ENCODE measurements around the gene TPST1.
"Not testable (repeated sequence)": the region's sequence is repeated elsewhere in the genome, so short reads cannot be mapped to it uniquely, and the experiment has no call there.

TPST1 gene

GRCh38 chr7:66399566-66399965 is 194.4 kb downstream of the TPST1 start:
- no peak for FAIRE-seq
- no peak for DNase-seq (ENCODE audit: insufficient read length, low spot score)
- TF ChIP-seq, protein P1, sequence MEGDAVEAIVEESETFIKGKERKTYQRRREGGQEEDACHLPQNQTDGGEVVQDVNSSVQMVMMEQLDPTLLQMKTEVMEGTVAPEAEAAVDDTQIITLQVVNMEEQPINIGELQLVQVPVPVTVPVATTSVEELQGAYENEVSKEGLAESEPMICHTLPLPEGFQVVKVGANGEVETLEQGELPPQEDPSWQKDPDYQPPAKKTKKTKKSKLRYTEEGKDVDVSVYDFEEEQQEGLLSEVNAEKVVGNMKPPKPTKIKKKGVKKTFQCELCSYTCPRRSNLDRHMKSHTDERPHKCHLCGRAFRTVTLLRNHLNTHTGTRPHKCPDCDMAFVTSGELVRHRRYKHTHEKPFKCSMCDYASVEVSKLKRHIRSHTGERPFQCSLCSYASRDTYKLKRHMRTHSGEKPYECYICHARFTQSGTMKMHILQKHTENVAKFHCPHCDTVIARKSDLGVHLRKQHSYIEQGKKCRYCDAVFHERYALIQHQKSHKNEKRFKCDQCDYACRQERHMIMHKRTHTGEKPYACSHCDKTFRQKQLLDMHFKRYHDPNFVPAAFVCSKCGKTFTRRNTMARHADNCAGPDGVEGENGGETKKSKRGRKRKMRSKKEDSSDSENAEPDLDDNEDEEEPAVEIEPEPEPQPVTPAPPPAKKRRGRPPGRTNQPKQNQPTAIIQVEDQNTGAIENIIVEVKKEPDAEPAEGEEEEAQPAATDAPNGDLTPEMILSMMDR (IDR thresholded peaks at IDR 0.05; ENCODE audit: insufficient read depth, missing control alignments), result no peak

DNA sequence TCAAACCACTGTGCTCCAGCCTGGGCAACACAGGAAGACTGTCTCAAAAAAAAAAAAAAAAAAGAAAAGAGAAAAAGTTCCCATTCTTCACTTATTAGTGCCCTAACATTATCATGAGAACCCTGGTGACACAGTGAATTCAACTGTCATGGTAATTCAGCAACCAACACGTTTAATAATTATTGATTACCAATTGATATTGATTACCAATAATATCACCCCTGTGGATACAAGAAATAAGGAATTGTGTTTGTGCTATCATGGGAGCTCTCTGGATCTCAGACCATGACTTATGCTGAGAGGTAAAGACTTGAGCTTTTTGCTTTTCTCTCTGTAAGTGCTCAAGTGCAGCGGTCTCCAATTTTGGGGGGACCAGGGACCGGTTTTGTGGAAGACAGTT is 195.3 kb downstream of the TPST1 start:
- TF ChIP-seq, protein P1 (IDR thresholded peaks at IDR 0.05; ENCODE audit: insufficient read depth, missing control alignments), result no peak
- DNase-seq (ENCODE audit: insufficient read length, low spot score) (no peak), FAIRE-seq (no peak)

DNA sequence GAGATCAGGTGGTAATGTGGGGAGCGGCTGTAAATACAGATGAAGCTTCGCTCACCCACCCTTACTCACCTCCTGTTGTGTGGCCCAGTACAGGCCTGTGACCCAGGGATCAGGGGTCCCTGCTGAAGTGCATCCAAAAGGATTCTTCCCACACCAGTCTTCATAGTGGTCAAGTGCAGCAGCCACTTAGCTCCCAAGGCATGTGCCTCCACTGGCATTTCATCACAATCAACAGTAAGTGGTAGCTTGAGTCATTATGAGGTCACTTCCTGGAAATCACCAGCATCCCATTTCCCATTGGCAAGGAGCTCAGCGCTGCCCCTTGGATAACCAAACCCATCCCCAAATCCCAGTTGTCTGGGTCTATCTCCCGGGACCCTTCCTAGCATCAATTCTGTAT is 196.0 kb downstream of the TPST1 start:
- FAIRE-seq; DNase-seq (ENCODE audit: insufficient read length, low spot score): not testable (repeated sequence)

GRCh38 chr7:66401932-66402331 is 196.8 kb downstream of the TPST1 start:
- FAIRE-seq; DNase-seq (ENCODE audit: insufficient read length, low spot score): not testable (repeated sequence)

GRCh38 chr7:66403564-66403963 is 198.4 kb downstream of the TPST1 start:
- FAIRE-seq, result no peak
- DNase-seq (ENCODE audit: insufficient read length, low spot score), result no peak
- TF ChIP-seq, protein P1 (IDR thresholded peaks at IDR 0.05; ENCODE audit: insufficient read depth, missing control alignments), result no peak

DNA sequence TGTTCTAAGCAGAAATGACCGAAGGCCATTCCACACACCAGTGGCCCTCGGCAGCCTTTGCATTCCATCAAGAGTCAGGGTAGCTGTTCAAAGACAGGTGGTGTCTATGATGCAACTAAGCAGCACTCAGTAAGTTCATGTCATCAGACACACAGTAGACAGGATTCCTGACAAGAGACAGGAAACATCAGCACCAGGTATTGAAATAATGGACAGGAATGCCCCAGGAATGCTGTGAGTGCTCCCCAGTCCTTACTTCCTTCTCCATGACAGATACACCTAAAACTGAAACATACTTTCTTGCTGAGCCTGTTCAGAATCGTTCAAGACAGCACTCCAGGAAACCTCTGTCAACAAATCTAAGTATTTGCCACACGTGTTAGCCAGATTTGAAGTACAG is 204.4 kb downstream of the TPST1 start:
- FAIRE-seq (no peak), DNase-seq (ENCODE audit: insufficient read length, low spot score) (no peak)
- TF ChIP-seq, protein P1 (IDR thresholded peaks at IDR 0.05; ENCODE audit: insufficient read depth, missing control alignments), result no peak
